SK-N-SH (cell line): ENCODE data around the gene TNFAIP3. TPM values are rescaled to one million over a fixed set of nuclear protein-coding genes. Genes with fewer than 3 reads are reported as not detected.

ENCODE experiments used
- CTCF ChIA-PET: fragments of 300-600, 350-600 bp; formaldehyde crosslinking; extraction: SDS; loops from one replicate; lab custom pipeline; 2021; lab: Yijun Ruan, JAX
- POLR2A ChIA-PET: fragments of 350-600 bp; sonication (Branson Sonifier 250); formaldehyde crosslinking; extraction: SDS; loops from one replicate; lab custom pipeline; 2020; ENCODE audit warnings: antibody characterized with exemption, inconsistent platforms; lab: Yijun Ruan, JAX
- DNase-seq: peaks from one replicate; pipeline ENCODE4 v3.0.0; 2012
- H2AFZ ChIP-seq: fragments of 200-600 bp; sonication (generic); 2 replicates; pipeline ENCODE4 v1.8.1; 2016; ENCODE audit warnings: antibody characterized with exemption, mild to moderate bottlenecking, low read depth
- H3F3A ChIP-seq: fragments of 200-600 bp; sonication (generic); replicated peaks from 2 replicates; pipeline ENCODE3; 2016; ENCODE audit warnings: antibody characterized with exemption, mild to moderate bottlenecking; ENCODE audit not compliant: insufficient read depth
- H3K27ac ChIP-seq, 2 experiments: fragments of 200-500 bp in 1 of 2; fragments of 200-600 bp in 1 of 2; sonication (Bioruptor generic) in 1 of 2; sonication (generic), shearing (Covaris generic) in 1 of 2; 2 replicates each; pipeline versions ENCODE4 v1.5.1 to v1.6.1; 2014 to 2016; ENCODE audit warnings: low read depth in 2 of 2, inconsistent platforms in 1 of 2, low read length in 1 of 2, mild to moderate bottlenecking in 1 of 2, mixed read lengths in 1 of 2
- H3K27me3 ChIP-seq: fragments of 200-600 bp; sonication (generic), shearing (Covaris generic); 2 replicates; pipeline ENCODE4 v1.6.1; 2016; ENCODE audit warnings: mixed run types; ENCODE audit not compliant: insufficient read depth
- H3K36me3 ChIP-seq, 2 experiments: fragments of 200-500 bp in 1 of 2; fragments of 200-600 bp in 1 of 2; sonication (Bioruptor generic) in 1 of 2; sonication (generic) in 1 of 2; replicated peaks in 1 of 2; 2 replicates each; pipeline versions ENCODE3 to v1.5.1; 2014 to 2016; ENCODE audit warnings: low read length in 1 of 2, mild to moderate bottlenecking in 1 of 2; ENCODE audit not compliant: insufficient read depth in 2 of 2, control insufficient read depth in 1 of 2
- H3K4me1 ChIP-seq, 2 experiments: fragments of 200-500 bp in 1 of 2; fragments of 200-600 bp in 1 of 2; sonication (Bioruptor generic) in 1 of 2; sonication (generic), shearing (Covaris generic) in 1 of 2; 2 replicates each; pipeline versions ENCODE4 v1.5.1 to v1.6.1; 2014 to 2016; ENCODE audit warnings: low read depth in 1 of 2, low read length in 1 of 2, mixed run types in 1 of 2; ENCODE audit not compliant: insufficient read depth in 2 of 2, control insufficient read depth in 1 of 2
- H3K4me2 ChIP-seq: fragments of 200-600 bp; sonication (generic), shearing (Covaris generic); 2 replicates; pipeline ENCODE4 v1.6.1; 2017; ENCODE audit warnings: mixed run types
- H3K4me3 ChIP-seq, 2 experiments: fragments of 200-500 bp in 1 of 2; fragments of 200-600 bp in 1 of 2; sonication (Bioruptor generic) in 1 of 2; sonication (generic), shearing (Covaris generic) in 1 of 2; 2 replicates each; pipeline versions ENCODE4 v1.5.1 to v1.8.1; 2014 to 2016; ENCODE audit warnings: low read depth in 2 of 2, inconsistent platforms in 1 of 2, low read length in 1 of 2, mild to moderate bottlenecking in 1 of 2, mixed read lengths in 1 of 2, moderate library complexity in 1 of 2
- H3K79me2 ChIP-seq: fragments of 200-600 bp; sonication (generic); 2 replicates; pipeline ENCODE4 v1.8.1; 2017; ENCODE audit warnings: mild to moderate bottlenecking; ENCODE audit not compliant: insufficient read depth
- H3K9ac ChIP-seq: fragments of 200-600 bp; sonication (generic); 2 replicates; pipeline ENCODE4 v1.6.1; 2017; ENCODE audit warnings: mixed run types
- H3K9me2 ChIP-seq: fragments of 200-600 bp; sonication (generic); 2 replicates; pipeline ENCODE4 v1.6.1; 2017; ENCODE audit warnings: mixed run types
- H3K9me3 ChIP-seq: fragments of 200-600 bp; sonication (generic); 2 replicates; pipeline ENCODE4 v1.6.1; 2017; ENCODE audit warnings: mixed run types, mild to moderate bottlenecking, moderate library complexity
- H4K20me1 ChIP-seq: fragments of 200-600 bp; sonication (generic); 2 replicates; pipeline ENCODE4 v1.6.1; 2017; ENCODE audit warnings: mild to moderate bottlenecking, mixed run types; ENCODE audit not compliant: insufficient read depth
- CHD2 ChIP-seq: fragments of 150-350 bp; IDR thresholded peaks from 2 replicates; pipeline ENCODE4 v1.6.1; 2018; ENCODE audit warnings: low read length; ENCODE audit not compliant: partially characterized antibody
- EZH2phosphoT487 ChIP-seq: fragments of 200-600 bp; sonication (generic); IDR thresholded peaks from 2 replicates; pipeline ENCODE4 v1.6.1; 2017; ENCODE audit warnings: low read depth, mixed run types, mild to moderate bottlenecking, antibody characterized with exemption, moderate library complexity, borderline replicate concordance
- FOXJ3 ChIP-seq: sonication (generic); formaldehyde crosslinking; IDR thresholded peaks from 2 replicates; pipeline ENCODE4 v1.5.1; 2020; ENCODE audit warnings: mild to moderate bottlenecking, missing genetic modification reagents
- GABPA ChIP-seq: IDR thresholded peaks from 2 replicates; pipeline ENCODE4 v1.4.0; 2012; ENCODE audit warnings: low read depth, mild to moderate bottlenecking
- GATA2 ChIP-seq: sonication (generic); formaldehyde crosslinking; IDR thresholded peaks from 2 replicates; pipeline ENCODE4 v1.5.0; 2020; ENCODE audit warnings: mild to moderate bottlenecking, missing genetic modification reagents
- RCOR1 ChIP-seq: fragments of 150-350 bp; IDR thresholded peaks from 2 replicates; pipeline ENCODE4 v1.6.1; 2017; ENCODE audit warnings: antibody characterized with exemption, low read length
- REST ChIP-seq: IDR thresholded peaks from 2 replicates; pipeline ENCODE4 v1.6.1; 2012; ENCODE audit warnings: mild to moderate bottlenecking, low read depth, low read length, moderate library complexity
- SIN3A ChIP-seq: IDR thresholded peaks from 2 replicates; pipeline ENCODE4 v1.6.1; 2012; ENCODE audit warnings: low read depth, mild to moderate bottlenecking, low read length, moderate library complexity, borderline replicate concordance
- SMC3 ChIP-seq: IDR thresholded peaks from 2 replicates; pipeline ENCODE4 v1.6.1; 2012; ENCODE audit warnings: low read depth, low read length, improper control_type of control experiment
- TCF12 ChIP-seq: IDR thresholded peaks from 2 replicates; pipeline ENCODE4 v1.4.0; 2012
- TEAD4 ChIP-seq: IDR thresholded peaks from 2 replicates; pipeline ENCODE4 v1.4.0; 2012; ENCODE audit warnings: mild to moderate bottlenecking, borderline replicate concordance; ENCODE audit not compliant: insufficient read depth
- USF1 ChIP-seq: IDR thresholded peaks from 2 replicates; pipeline ENCODE4 v1.4.0; 2012; ENCODE audit warnings: low read depth, borderline replicate concordance
- YY1 ChIP-seq: IDR thresholded peaks from 2 replicates; pipeline ENCODE4 v1.4.0; 2012; ENCODE audit warnings: low read depth, mild to moderate bottlenecking
- WGBS: methylation state at CpG from one replicate; pipeline ENCODE4 v1.1.6; 2017; ENCODE audit warnings: low lambda C conversion rate; 5-methylcytosine and 5-hydroxymethylcytosine counted together
- polyA plus RNA-seq, 3 experiments: library from polyadenylated mRNA; depleted of rRNA; stranded (reverse); fragments of >200 nt; gene quantifications; 2 replicates each; pipeline ENCODE4 v1.2.3, GENCODE V29; 2012

The TNFAIP3 gene
- polyA plus RNA-seq, 1 of the 3 experiments (the other 2 are of a cell fraction): 1.0 TPM

- TF ChIP-seq REST (no peak), TCF12 (no peak), USF1 (no peak), GATA2 (CRISPR knock-in tag) (no peak), YY1 (no peak), SMC3 (no peak), RCOR1 (no peak), CHD2 (no peak)
Measured at GRCh38 chr6:137880746-137881521, 13.9 kb downstream of the TNFAIP3 start (continued).

GRCh38 chr6:137881522-137881886, 14.4 kb downstream of the TNFAIP3 start:
- WGBS: 97% methylated on average over 3 of the region's 9 CpGs
- TF ChIP-seq GABPA (no peak), FOXJ3 (no peak), SIN3A (no peak), EZH2phosphoT487 (no peak), TEAD4 (no peak), RCOR1 (no peak), REST (no peak), GATA2 (CRISPR knock-in tag) (no peak)
- H3K9me3 ChIP-seq: no peaks in the 10 kb centered on the region
- no peak overlapping the region for H3K9ac ChIP-seq
- no peak overlapping the region for H2AFZ ChIP-seq
- no peaks in the 10 kb centered on the region for H3K9me2 ChIP-seq
- H3K4me3 ChIP-seq: no peak overlapping the region
- no peaks in the 10 kb centered on the region for H3K4me1 ChIP-seq
- H3K27ac ChIP-seq: no peak overlapping the region
- H3K79me2 ChIP-seq: no peaks in the 10 kb centered on the region
- no peak overlapping the region for H3K4me2 ChIP-seq
- no peaks in the 10 kb centered on the region for H4K20me1 ChIP-seq
- DNase-seq: no peak
- CTCF ChIA-PET: interaction anchor here (2.5 kb wide), 1 partner anchor 14 kb away, joined by 12 read pairs; the partner anchor contains the start of gene TNFAIP3
- H3K36me3 ChIP-seq: no peaks in the 10 kb centered on the region
- no peaks in the 10 kb centered on the region for H3F3A ChIP-seq
- no peaks in the 10 kb centered on the region for H3K27me3 ChIP-seq
- POLR2A ChIA-PET: no interaction called here
